GM13976 (cell line): ENCODE results near the gene ASB18.
A peak's percentile ranks its signal among the peaks of the same experiment; 100 is the strongest.

Experiments used
- DNase-seq: peaks from one replicate; pipeline ENCODE4 v3.0.0; 2012; ENCODE audit warnings: low spot score
- CTCF ChIP-seq: IDR thresholded peaks from 2 replicates; pipeline ENCODE4 v1.5.1; 2012; ENCODE audit warnings: borderline replicate concordance, mild to moderate bottlenecking; ENCODE audit not compliant: insufficient read depth; ENCODE audit errors: extremely low read depth, missing control alignments, control extremely low read depth
- in situ Hi-C: fragments of 300-500 bp; cut with MboI; formaldehyde crosslinking; loops from one replicate; pipeline ENCODE4 v1.12.0; 2022; ENCODE audit warnings: low sequenced_read_pairs, mixed read lengths, inconsistent platforms; ENCODE audit not compliant: unreplicated experiment

ASB18 gene

GRCh38 chr2:236169741-236170589 is 94.2 kb downstream of the ASB18 start:
- no peak for DNase-seq
- no peak for TF ChIP-seq CTCF

GRCh38 chr2:236169151-236169721 is 95.0 kb downstream of the ASB18 start:
- no peak for TF ChIP-seq CTCF
- no peak for DNase-seq
- in situ Hi-C loops = no loop called here

More at GRCh38 chr2:236169741-236170589, 94.2 kb downstream of the ASB18 start:
- in situ Hi-C loops = loop anchor here (10.0 kb wide), 1 partner anchor 385 kb away; no protein-coding TSS in a partner anchor

GRCh38 chr2:236168110-236169080 is 95.8 kb downstream of the ASB18 start, which contains the start of gene GBX2:
TSS of gene GBX2 (minus strand) at chr2:236168386. CDS start at chr2:236167971, 415 bp downstream.
- DNase-seq = no peak
- in situ Hi-C loops = no loop called here
- no peak for TF ChIP-seq CTCF

GRCh38 chr2:236167297-236168109 is 96.7 kb downstream of the ASB18 start:
- in situ Hi-C loops = no loop called here

GRCh38 chr2:236166796-236167296 is 97.4 kb downstream of the ASB18 start:
- in situ Hi-C loops = no loop called here
- DNase-seq = no peak
- TF ChIP-seq CTCF = no peak

More at GRCh38 chr2:236167297-236168109, 96.7 kb downstream of the ASB18 start:
- peak; percentile 41 for DNase-seq
- no peak for TF ChIP-seq CTCF
